Ovary (tissue), 9 donors: Measurements from ENCODE around the gene UBR4. TPM values are rescaled to one million over a fixed set of nuclear protein-coding genes. Genes with fewer than 3 reads are reported as not detected.

Experiments
- DNase-seq, 5 donors: peaks; one replicate each; pipeline ENCODE4 v3.0.0-alpha.2; 2019 to 2020
- H3K27ac ChIP-seq, 2 donors: fragments of 200-600 bp; one replicate each; pipeline versions ENCODE4 v1.5.1 to v1.8.0; 2019 to 2022
- H3K27me3 ChIP-seq: fragments of 200-600 bp; one replicate; pipeline ENCODE4 v1.8.0; 2022
- H3K36me3 ChIP-seq: fragments of 200-600 bp; sonication (generic); one replicate; pipeline ENCODE4 v1.5.1; 2019
- H3K4me1 ChIP-seq: one replicate; pipeline ENCODE4 v1.8.1; 2013; ENCODE audit warnings: mild to moderate bottlenecking, moderate library complexity; ENCODE audit not compliant: insufficient read depth
- H3K4me3 ChIP-seq: fragments of 200-600 bp; sonication (generic); one replicate; pipeline ENCODE4 v1.5.1; 2017
- H3K9me3 ChIP-seq, 2 donors: fragments of 200-600 bp in 1 of 2; sonication (generic) in 1 of 2; one replicate each; pipeline versions ENCODE4 v1.5.1 to v1.8.1; 2013 to 2019; ENCODE audit warnings: mild to moderate bottlenecking in 1 of 2, moderate library complexity in 1 of 2
- EP300 ChIP-seq: sonication (generic); formaldehyde crosslinking; IDR thresholded peaks from one replicate; pipeline ENCODE4 v1.6.1; 2017; ENCODE audit warnings: antibody characterized with exemption
- POLR2A ChIP-seq: fragments of 450-650 bp; IDR thresholded peaks from one replicate; pipeline ENCODE4 v1.6.1; 2017; ENCODE audit warnings: antibody characterized with exemption, mild to moderate bottlenecking, moderate library complexity
- WGBS, 3 donors: extraction: QIAGEN DNeasy Blood & Tissue Kit in 1 of 3; methylation state at CpG; one replicate each; pipeline versions ENCODE4 v1.1.5 to v1.1.7; 2013 to 2017; 5-methylcytosine and 5-hydroxymethylcytosine counted together
- intact Hi-C, 4 donors: fragments of 100-400 bp; cut with DNase I; formaldehyde crosslinking; loops; one replicate each; pipeline versions ENCODE4 v1.11.0 to v1.15.1; 2022 to 2023
- polyA plus RNA-seq, 2 donors: library from polyadenylated mRNA; stranded (reverse); fragments of 200-250 nt in 1 of 2; fragments of 350-450 nt in 1 of 2; fragmentation: Illumina TruSeq in 1 of 2; extraction: RNeasy Lipid Tissue Mini Kit (QIAGEN cat#74804) in 1 of 2; gene quantifications; one replicate each; pipeline ENCODE4 v1.2.3, GENCODE V29; 2013 to 2014
- total RNA-seq, 7 donors: library from RNA; depleted of rRNA in 2 of 7; stranded (reverse); fragments of >200 nt in 2 of 7; fragmentation: NEBNext Ultra II Directional in 3 of 7; extraction: Animal tissue kit (Norgen Biotek cat#: 25700) in 3 of 7; gene quantifications; one replicate each; pipeline versions ENCODE4 v1.1.0 to v1.2.4, GENCODE V29; 2016 to 2023
- TF ChIP-seq, protein P1 (sequence below), 3 donors: fragments of 450-650 bp in 2 of 3; fragments of 200-600 bp in 1 of 3; IDR thresholded peaks; one replicate each; pipeline versions ENCODE4 v1.5.1 to v1.8.0; 2016 to 2022; ENCODE audit warnings: antibody characterized with exemption in 3 of 3, mild to moderate bottlenecking in 1 of 3
- donor health status: DM: no; HTN: no; CAD: no; lungs with moderate emphysema.
- donor health status: DM: no; HTN: no; CAD: no.
- donor health status: Bipolar disorder and iron deficiency.
- donor health status: DM: yes; HTN: yes; CAD: no.
- donor health status: DM: no; HTN: no; CAD: no.
- donor health status: DM: yes; HTN: yes; CAD: no.

The UBR4 gene
- total and polyA plus RNA-seq, 9 donors: 78.7 to 139 (median 118) TPM

DNA sequence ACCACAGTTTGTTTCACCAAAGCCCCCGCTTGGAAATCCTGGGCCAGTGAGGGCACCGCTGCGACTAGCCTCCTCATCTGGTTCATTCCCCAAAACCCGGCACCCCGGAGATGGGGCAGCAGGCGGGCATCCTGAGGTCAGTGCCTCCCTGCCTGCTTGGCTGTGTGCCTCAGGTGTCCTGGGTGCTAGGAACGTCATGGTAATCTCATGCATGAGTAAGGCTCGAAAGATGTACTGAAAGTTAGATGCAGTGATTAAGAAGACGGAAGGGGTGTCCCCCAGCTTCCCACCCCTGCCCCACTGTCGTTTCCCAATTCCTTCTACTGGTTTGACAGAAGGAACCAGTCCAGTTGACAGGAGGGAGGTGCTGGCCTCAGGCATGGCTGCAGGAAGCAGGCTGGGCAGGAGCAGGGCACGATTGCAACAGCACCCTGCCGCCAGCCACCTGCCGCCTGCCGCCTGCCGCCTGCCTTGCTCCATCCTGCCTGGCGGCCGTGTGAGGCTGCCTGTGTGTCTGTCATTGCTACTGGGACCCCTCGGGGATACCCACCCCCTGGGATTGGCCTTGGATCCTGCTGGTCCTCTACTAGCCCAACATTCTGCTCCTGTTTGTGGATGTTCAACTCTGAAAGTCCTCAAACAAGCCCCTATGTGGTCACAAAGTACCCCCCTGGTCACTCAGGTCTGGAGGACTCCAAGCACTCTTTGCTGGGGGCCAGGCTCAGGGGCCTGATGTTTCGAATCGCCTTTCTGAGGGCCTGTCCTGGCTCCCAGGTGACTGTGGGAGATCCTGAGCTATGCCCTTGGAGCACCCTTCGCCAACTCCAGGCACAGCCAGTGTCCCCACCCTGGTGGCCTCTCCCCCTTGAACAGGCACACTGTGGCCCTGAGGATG is 180.6 kb downstream of the UBR4 start:
- no peaks in the 10 kb centered on the region for H3K4me1 ChIP-seq
- DNase-seq: no peak
- H3K27ac ChIP-seq: no peak overlapping the region
- intact Hi-C loops: no loop called here
- H3K9me3 ChIP-seq: no peaks in the 10 kb centered on the region
- H3K27me3 ChIP-seq: no peaks in the 10 kb centered on the region
- no peak overlapping the region for H3K4me3 ChIP-seq
- no peak for TF ChIP-seq POLR2A
- TF ChIP-seq, protein P1, sequence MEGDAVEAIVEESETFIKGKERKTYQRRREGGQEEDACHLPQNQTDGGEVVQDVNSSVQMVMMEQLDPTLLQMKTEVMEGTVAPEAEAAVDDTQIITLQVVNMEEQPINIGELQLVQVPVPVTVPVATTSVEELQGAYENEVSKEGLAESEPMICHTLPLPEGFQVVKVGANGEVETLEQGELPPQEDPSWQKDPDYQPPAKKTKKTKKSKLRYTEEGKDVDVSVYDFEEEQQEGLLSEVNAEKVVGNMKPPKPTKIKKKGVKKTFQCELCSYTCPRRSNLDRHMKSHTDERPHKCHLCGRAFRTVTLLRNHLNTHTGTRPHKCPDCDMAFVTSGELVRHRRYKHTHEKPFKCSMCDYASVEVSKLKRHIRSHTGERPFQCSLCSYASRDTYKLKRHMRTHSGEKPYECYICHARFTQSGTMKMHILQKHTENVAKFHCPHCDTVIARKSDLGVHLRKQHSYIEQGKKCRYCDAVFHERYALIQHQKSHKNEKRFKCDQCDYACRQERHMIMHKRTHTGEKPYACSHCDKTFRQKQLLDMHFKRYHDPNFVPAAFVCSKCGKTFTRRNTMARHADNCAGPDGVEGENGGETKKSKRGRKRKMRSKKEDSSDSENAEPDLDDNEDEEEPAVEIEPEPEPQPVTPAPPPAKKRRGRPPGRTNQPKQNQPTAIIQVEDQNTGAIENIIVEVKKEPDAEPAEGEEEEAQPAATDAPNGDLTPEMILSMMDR (IDR thresholded peaks at IDR 0.05): no peak
- TF ChIP-seq EP300: no peak
- H3K36me3 ChIP-seq: no peaks in the 10 kb centered on the region
- 66 to 72% (median 66%) methylated on average over 21 of the region's 21 CpGs for WGBS, 3 donors

DNA sequence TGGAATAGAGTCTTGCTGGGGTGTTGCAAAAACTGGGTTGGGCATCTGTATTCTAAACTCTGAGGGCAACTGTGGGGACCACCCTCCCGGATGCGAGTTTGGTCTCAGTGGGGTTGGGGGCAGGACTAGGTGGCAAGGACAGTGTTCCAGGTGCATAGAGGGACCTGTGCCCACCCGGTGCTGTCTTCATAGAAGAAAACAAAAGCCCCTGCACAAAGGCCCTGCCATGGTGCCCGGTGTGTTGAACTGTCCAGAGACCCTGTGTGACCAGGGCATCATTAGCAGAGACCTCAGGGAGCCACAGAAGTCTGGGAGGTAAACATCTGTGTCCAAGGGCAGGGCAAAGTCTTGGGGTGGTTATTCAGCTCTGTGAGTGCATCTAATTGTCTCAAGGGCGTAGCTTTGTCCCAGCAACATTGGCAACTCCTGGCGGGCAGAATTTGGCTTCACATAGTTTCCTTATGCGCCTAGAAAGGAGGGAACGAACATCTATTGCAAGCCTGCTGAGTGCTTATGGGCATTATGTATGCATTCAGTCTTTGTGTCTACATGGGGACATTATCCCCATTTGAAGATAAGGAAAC is 181.4 kb downstream of the UBR4 start:
- intact Hi-C loops: no loop called here
- no peak overlapping the region for H3K4me3 ChIP-seq
- no peaks in the 10 kb centered on the region for H3K9me3 ChIP-seq
- 77 to 82% (median 82%) methylated on average over 8 of the region's 8 CpGs for WGBS, 3 donors
- TF ChIP-seq EP300: no peak
- TF ChIP-seq, protein P1 (IDR thresholded peaks at IDR 0.05): no peak
- no peak for TF ChIP-seq POLR2A
- H3K36me3 ChIP-seq: no peaks in the 10 kb centered on the region
- H3K27ac ChIP-seq: no peak overlapping the region
- no peaks in the 10 kb centered on the region for H3K27me3 ChIP-seq
- H3K4me1 ChIP-seq: no peaks in the 10 kb centered on the region
- DNase-seq: no peak

DNA sequence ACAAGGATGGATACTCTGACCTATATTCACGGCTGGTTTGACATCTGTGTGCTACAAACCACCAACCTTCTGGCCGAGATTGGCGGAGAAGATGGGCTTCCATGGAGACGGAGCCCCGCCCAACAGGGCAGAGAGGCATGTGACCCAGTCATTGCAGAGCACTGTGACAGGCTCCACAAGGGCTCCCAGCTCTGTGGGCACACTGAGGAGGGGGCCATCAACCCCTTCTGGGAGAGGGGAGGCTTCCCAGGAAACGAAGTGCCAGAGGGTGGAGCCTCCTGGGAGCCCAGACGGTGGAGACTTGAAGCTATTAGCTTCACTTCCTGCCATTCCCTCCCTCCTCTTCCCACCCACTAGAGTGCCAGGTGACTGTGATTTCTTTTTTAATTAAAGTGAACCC is 182.0 kb downstream of the UBR4 start:
- Histone ChIP-seq H3K4me3 (no peak overlapping the region), H3K36me3 (no peaks in the 10 kb centered on the region), H3K9me3 (no peaks in the 10 kb centered on the region), H3K27ac (no peak overlapping the region), H3K27me3 (no peaks in the 10 kb centered on the region), H3K4me1 (no peaks in the 10 kb centered on the region)
- no peak for DNase-seq
- intact Hi-C loops: no loop called here
- 29 to 37% (median 36%) methylated on average over 7 of the region's 7 CpGs for WGBS, 3 donors
- TF ChIP-seq POLR2A (no peak), EP300 (no peak)
- TF ChIP-seq, protein P1 (IDR thresholded peaks at IDR 0.05): no peak

Other genes with a start within 250 kb of the UBR4 start
- 10 to 100 TPM; 22.5 to 53.9 (median 34.4) TPM for gene EMC1, start 41.3 kb upstream of the UBR4 start, total RNA-seq
- gene EMC1, start 41.3 kb upstream of the UBR4 start, polyA plus RNA-seq: 10 to 100 TPM; 15.0 to 36.7 TPM
- 10 to 100 TPM; 14.3 to 49.1 (median 29.9) TPM for gene MRTO4, start 41.5 kb upstream of the UBR4 start, total RNA-seq
- 10 to 100 TPM; 23.2 to 25.3 TPM for gene MRTO4, start 41.5 kb upstream of the UBR4 start, polyA plus RNA-seq
- gene AKR7A3, start 78.5 kb upstream of the UBR4 start, total RNA-seq: 1 to 10 TPM; 1.7 to 3.5 (median 2.0) TPM
- gene AKR7A3, start 78.5 kb upstream of the UBR4 start, polyA plus RNA-seq: under 1 TPM; 0.23 to 0.96 TPM
- gene AKR7A2, start 101.9 kb upstream of the UBR4 start, total RNA-seq: 10 to 100 TPM; 44.6 to 83.6 (median 68.1) TPM
- gene AKR7A2, start 101.9 kb upstream of the UBR4 start, polyA plus RNA-seq: 10 to 100 TPM; 37.9 to 51.8 TPM
- gene SLC66A1, start 102.1 kb upstream of the UBR4 start, total RNA-seq: 10 to 100 TPM in 5 of 7 donors, 1 to 10 TPM in 2; 9.2 to 15.2 (median 10.4) TPM
- gene SLC66A1, start 102.1 kb upstream of the UBR4 start, polyA plus RNA-seq: 1 to 10 TPM; 2.4 to 10.0 TPM